Stimulated activated CD8-positive, alpha-beta memory T cell treated with anti-CD3 and anti-CD28 coated beads, Interleukin-12 subunit alpha, Interleukin-12 subunit beta, amount 100 ng/mL, for 24 hours (primary cell): Measurements from ENCODE around the gene DUSP1.
"Not testable (repeated sequence)": the region's sequence is repeated elsewhere in the genome, so short reads cannot be mapped to it uniquely, and the experiment has no call there.

Source experiments
- DNase-seq: peaks from one replicate; pipeline ENCODE4 v3.0.0-alpha.2; 2020; ENCODE audit errors: extremely low read depth

DUSP1 gene

GRCh38 chr5:172797771-172798191, 26.8 kb upstream of the DUSP1 start:
- DNase-seq = no peak

- DNase-seq = no peak
Observed at GRCh38 chr5:172796306-172796705, 25.3 kb upstream of the DUSP1 start.

- no peak for DNase-seq
Observed at GRCh38 chr5:172795318-172795977, 24.5 kb upstream of the DUSP1 start.

GRCh38 chr5:172793577-172794488, 22.8 kb upstream of the DUSP1 start:
- no peak for DNase-seq

- no peak for DNase-seq
Observed at GRCh38 chr5:172792701-172793570, 21.9 kb upstream of the DUSP1 start.

GRCh38 chr5:172791726-172792445, 20.9 kb upstream of the DUSP1 start:
- no peak for DNase-seq

- no peak for DNase-seq
Observed at GRCh38 chr5:172791286-172791685, 20.3 kb upstream of the DUSP1 start.

- no peak for DNase-seq
Observed at GRCh38 chr5:172790496-172790889, 19.5 kb upstream of the DUSP1 start.

- DNase-seq = no peak
Observed at GRCh38 chr5:172789687-172790495, 18.9 kb upstream of the DUSP1 start.

GRCh38 chr5:172788771-172789686, 18.0 kb upstream of the DUSP1 start:
- no peak for DNase-seq

- DNase-seq = not testable (repeated sequence)
Observed at GRCh38 chr5:172787538-172787937, 16.5 kb upstream of the DUSP1 start.

- DNase-seq = no peak
Observed at GRCh38 chr5:172786736-172787462, 15.9 kb upstream of the DUSP1 start.

GRCh38 chr5:172785429-172786088, 14.6 kb upstream of the DUSP1 start:
- no peak for DNase-seq

GRCh38 chr5:172784162-172784561, 13.2 kb upstream of the DUSP1 start:
- not testable (repeated sequence) for DNase-seq

- not testable (repeated sequence) for DNase-seq
Observed at GRCh38 chr5:172783319-172783718, 12.3 kb upstream of the DUSP1 start.

GRCh38 chr5:172782169-172783039, 11.4 kb upstream of the DUSP1 start:
- no peak for DNase-seq

- DNase-seq = no peak
Observed at GRCh38 chr5:172779691-172780341, 8.8 kb upstream of the DUSP1 start.
